PFSK-1 (cell line): Measurements from ENCODE around the gene ADGRF5.

ENCODE experiments used
- POLR2AphosphoS5 ChIP-seq: IDR thresholded peaks from 2 replicates; pipeline ENCODE4 v1.6.1; 2012; ENCODE audit warnings: low read depth, mild to moderate bottlenecking, control low read depth, low read length, moderate library complexity
- REST ChIP-seq, 2 experiments: IDR thresholded peaks; 2 replicates each; pipeline versions ENCODE4 v1.6.1 to v1.8.0; 2011 to 2012; ENCODE audit warnings: low read depth in 2 of 2, low read length in 2 of 2, control low read depth in 1 of 2, inconsistent platforms in 1 of 2, mild to moderate bottlenecking in 1 of 2, moderate library complexity in 1 of 2; ENCODE audit not compliant: insufficient read depth in 1 of 2

- no peak for TF ChIP-seq REST (IDR thresholded peaks at IDR 0.05; ENCODE audit: insufficient read depth in 1 of 2, low read depth in 2 of 2, low read length in 2 of 2)
- no peak for TF ChIP-seq POLR2AphosphoS5
Observed at GRCh38 chr6:46915866-46916265, 5.9 kb downstream of the ADGRF5 start.
